ENCODE data around the gene ATP2A1.

Gene ATP2A1

GRCh38 chr16:28913946-28914724 lies 35.8 kb downstream of the ATP2A1 start:
- Histone ChIP-seq H4K20me1 (ENCODE audit: insufficient read depth, low read length) (no peaks in the 10 kb centered on the region), H3K4me2 (ENCODE audit: low read depth, low read length) (no peak overlapping the region), H3K9me3 (replicated peaks; ENCODE audit: insufficient read depth, low read length) (no peaks in the 10 kb centered on the region), H3K79me2 (ENCODE audit: low read length) (no peaks in the 10 kb centered on the region), H3K36me3 (replicated peaks; ENCODE audit: insufficient read depth, low read length) (no peaks in the 10 kb centered on the region), H2AFZ (ENCODE audit: low read length) (no peak overlapping the region), H3K4me1 (ENCODE audit: low read length) (no peaks in the 10 kb centered on the region), H3K27ac (ENCODE audit: low read length) (no peak overlapping the region), H3K27me3 (replicated peaks; ENCODE audit: insufficient read depth, low read length) (no peaks in the 10 kb centered on the region), H3F3A (ENCODE audit: insufficient read depth, low read length) (no peaks in the 10 kb centered on the region), H3K9ac (ENCODE audit: low read length) (no peak overlapping the region), H3K4me3 (ENCODE audit: low read length) (no peak overlapping the region), H3K9me2 (replicated peaks; ENCODE audit: insufficient read depth, low read length) (no peaks in the 10 kb centered on the region)
- no peak for DNase-seq
- no peak for TF ChIP-seq EZH2phosphoT487 (IDR thresholded peaks at IDR 0.05; ENCODE audit: low read length)
- no peak for TF ChIP-seq EZH2 (optimal IDR thresholded peaks at IDR 0.05; ENCODE audit: low read depth, low read length)
- no peak for TF ChIP-seq CTCF (IDR thresholded peaks at IDR 0.05; ENCODE audit: low read length)

GRCh38 chr16:28915181-28915580 lies 36.9 kb downstream of the ATP2A1 start:
- H3K4me2 ChIP-seq (ENCODE audit: low read depth, low read length): no peak overlapping the region
- TF ChIP-seq EZH2phosphoT487 (IDR thresholded peaks at IDR 0.05; ENCODE audit: low read length): no peak
- TF ChIP-seq CTCF (IDR thresholded peaks at IDR 0.05; ENCODE audit: low read length): no peak
- no peak for TF ChIP-seq EZH2 (optimal IDR thresholded peaks at IDR 0.05; ENCODE audit: low read depth, low read length)
- no peaks in the 10 kb centered on the region for H4K20me1 ChIP-seq (ENCODE audit: insufficient read depth, low read length)
- no peak overlapping the region for H3K4me3 ChIP-seq (ENCODE audit: low read length)
- H3K9ac ChIP-seq (ENCODE audit: low read length): no peak overlapping the region
- no peaks in the 10 kb centered on the region for H3K27me3 ChIP-seq (replicated peaks; ENCODE audit: insufficient read depth, low read length)
- H3K79me2 ChIP-seq (ENCODE audit: low read length): no peaks in the 10 kb centered on the region
- H3K9me3 ChIP-seq (replicated peaks; ENCODE audit: insufficient read depth, low read length): no peaks in the 10 kb centered on the region
- H3F3A ChIP-seq (ENCODE audit: insufficient read depth, low read length): no peaks in the 10 kb centered on the region
- H3K27ac ChIP-seq (ENCODE audit: low read length): no peak overlapping the region
- no peaks in the 10 kb centered on the region for H3K4me1 ChIP-seq (ENCODE audit: low read length)
- no peak overlapping the region for H2AFZ ChIP-seq (ENCODE audit: low read length)
- no peaks in the 10 kb centered on the region for H3K36me3 ChIP-seq (replicated peaks; ENCODE audit: insufficient read depth, low read length)
- H3K9me2 ChIP-seq (replicated peaks; ENCODE audit: insufficient read depth, low read length): no peaks in the 10 kb centered on the region
- no peak for DNase-seq

- H3K27ac ChIP-seq (ENCODE audit: low read length): no peak overlapping the region
- no peaks in the 10 kb centered on the region for H3K27me3 ChIP-seq (replicated peaks; ENCODE audit: insufficient read depth, low read length)
- H4K20me1 ChIP-seq (ENCODE audit: insufficient read depth, low read length): no peaks in the 10 kb centered on the region
- no peaks in the 10 kb centered on the region for H3K9me2 ChIP-seq (replicated peaks; ENCODE audit: insufficient read depth, low read length)
- TF ChIP-seq EZH2 (optimal IDR thresholded peaks at IDR 0.05; ENCODE audit: low read depth, low read length): no peak
- TF ChIP-seq CTCF (IDR thresholded peaks at IDR 0.05; ENCODE audit: low read length): no peak
- no peak for TF ChIP-seq EZH2phosphoT487 (IDR thresholded peaks at IDR 0.05; ENCODE audit: low read length)
- H3F3A ChIP-seq (ENCODE audit: insufficient read depth, low read length): no peaks in the 10 kb centered on the region
- H3K4me3 ChIP-seq (ENCODE audit: low read length): no peak overlapping the region
- H3K4me2 ChIP-seq (ENCODE audit: low read depth, low read length): no peak overlapping the region
- H3K4me1 ChIP-seq (ENCODE audit: low read length): no peaks in the 10 kb centered on the region
- peaks cover 7% of the 10 kb centered on the region for H3K79me2 ChIP-seq (ENCODE audit: low read length)
- no peak for DNase-seq
- H3K9ac ChIP-seq (ENCODE audit: low read length): no peak overlapping the region
- no peaks in the 10 kb centered on the region for H3K36me3 ChIP-seq (replicated peaks; ENCODE audit: insufficient read depth, low read length)
- H3K9me3 ChIP-seq (replicated peaks; ENCODE audit: insufficient read depth, low read length): no peaks in the 10 kb centered on the region
- no peak overlapping the region for H2AFZ ChIP-seq (ENCODE audit: low read length)
These were observed 38.8 kb downstream of the ATP2A1 start for GRCh38 chr16:28917095-28917494.

All from MM.1S (cell line).